Upper lobe of left lung (tissue), 6 donors: ENCODE measurements around the gene PRRC2B. TPM values are rescaled to one million over a fixed set of nuclear protein-coding genes. Genes with fewer than 3 reads are reported as not detected.
"Not testable (repeated sequence)": the region's sequence is repeated elsewhere in the genome, so short reads cannot be mapped to it uniquely, and the experiment has no call there.

Source experiments
- ATAC-seq, 2 donors: fragments of 200-7000 bp; cut with Tn5 transposase; one replicate each; pipeline ENCODE4 v1.9.1; 2022; ENCODE audit warnings: mild to moderate bottlenecking in 2 of 2, moderate library complexity in 2 of 2; ENCODE audit not compliant: low FRiP score in 2 of 2
- DNase-seq, 2 donors: peaks; one replicate each; pipeline ENCODE4 v3.0.0-alpha.2; 2019 to 2020
- H3K27ac ChIP-seq, 4 donors: fragments of 200-600 bp; sonication (generic); one replicate each; pipeline ENCODE4 v1.5.1; 2016 to 2019
- H3K27me3 ChIP-seq, 4 donors: fragments of 200-600 bp; sonication (generic); one replicate each; pipeline ENCODE4 v1.5.1; 2017 to 2019
- H3K36me3 ChIP-seq, 4 donors: fragments of 200-600 bp; sonication (generic); one replicate each; pipeline ENCODE4 v1.5.1; 2016 to 2019
- H3K4me1 ChIP-seq, 4 donors: fragments of 200-600 bp; sonication (generic); one replicate each; pipeline ENCODE4 v1.5.1; 2018 to 2019
- H3K4me3 ChIP-seq, 4 donors: fragments of 200-600 bp; sonication (generic); one replicate each; pipeline ENCODE4 v1.5.1; 2017 to 2019; ENCODE audit warnings: mild to moderate bottlenecking in 2 of 4, moderate library complexity in 1 of 4
- H3K9me3 ChIP-seq, 4 donors: fragments of 200-600 bp; sonication (generic); one replicate each; pipeline ENCODE4 v1.5.1; 2018 to 2019
- EP300 ChIP-seq, 4 donors: sonication (generic); formaldehyde crosslinking; IDR thresholded peaks; one replicate each; pipeline ENCODE4 v1.5.1; 2017; ENCODE audit warnings: antibody characterized with exemption in 4 of 4, control low read depth in 2 of 4
- POLR2A ChIP-seq, 4 donors: fragments of 450-650 bp; IDR thresholded peaks; one replicate each; pipeline ENCODE4 v1.5.1; 2016 to 2017; ENCODE audit warnings: antibody characterized with exemption in 4 of 4, mild to moderate bottlenecking in 2 of 4
- POLR2AphosphoS5 ChIP-seq, 2 donors: sonication (generic); formaldehyde crosslinking; IDR thresholded peaks; one replicate each; pipeline ENCODE4 v1.5.1; 2017; ENCODE audit warnings: antibody characterized with exemption in 2 of 2
- WGBS, 2 donors: methylation state at CpG; one replicate each; pipeline ENCODE4 v1.1.5; 2017 to 2018; 5-methylcytosine and 5-hydroxymethylcytosine counted together
- small RNA-seq, 4 donors: library from RNA; depleted of rRNA; stranded (forward); fragments of <200 nt; gene quantifications; one replicate each; pipeline ENCODE3, GENCODE V24; 2016
- total RNA-seq, 6 donors: library from RNA; depleted of rRNA in 4 of 6; stranded (reverse); fragments of >200 nt in 4 of 6; gene quantifications; one replicate each; pipeline versions ENCODE4 v1.1.0 to v1.2.1, GENCODE V29; 2016 to 2021
- TF ChIP-seq, protein P1 (sequence below), 6 experiments: fragments of 450-650 bp in 4 of 6; fragments of 200-600 bp in 2 of 6; sonication (generic) in 2 of 6; IDR thresholded peaks; one replicate each; pipeline ENCODE4 v1.5.1; 2016 to 2019; ENCODE audit warnings: antibody characterized with exemption in 6 of 6
- donor health status: DM: no; HTN: no; CAD: no; lungs with moderate emphysema.
- donor health status: DM: no; HTN: yes; CAD: no; lungs with severe emphysema.

PRRC2B gene
- total RNA-seq, 6 donors from 2014 or later: 114 to 348 (median 186) TPM

DNA sequence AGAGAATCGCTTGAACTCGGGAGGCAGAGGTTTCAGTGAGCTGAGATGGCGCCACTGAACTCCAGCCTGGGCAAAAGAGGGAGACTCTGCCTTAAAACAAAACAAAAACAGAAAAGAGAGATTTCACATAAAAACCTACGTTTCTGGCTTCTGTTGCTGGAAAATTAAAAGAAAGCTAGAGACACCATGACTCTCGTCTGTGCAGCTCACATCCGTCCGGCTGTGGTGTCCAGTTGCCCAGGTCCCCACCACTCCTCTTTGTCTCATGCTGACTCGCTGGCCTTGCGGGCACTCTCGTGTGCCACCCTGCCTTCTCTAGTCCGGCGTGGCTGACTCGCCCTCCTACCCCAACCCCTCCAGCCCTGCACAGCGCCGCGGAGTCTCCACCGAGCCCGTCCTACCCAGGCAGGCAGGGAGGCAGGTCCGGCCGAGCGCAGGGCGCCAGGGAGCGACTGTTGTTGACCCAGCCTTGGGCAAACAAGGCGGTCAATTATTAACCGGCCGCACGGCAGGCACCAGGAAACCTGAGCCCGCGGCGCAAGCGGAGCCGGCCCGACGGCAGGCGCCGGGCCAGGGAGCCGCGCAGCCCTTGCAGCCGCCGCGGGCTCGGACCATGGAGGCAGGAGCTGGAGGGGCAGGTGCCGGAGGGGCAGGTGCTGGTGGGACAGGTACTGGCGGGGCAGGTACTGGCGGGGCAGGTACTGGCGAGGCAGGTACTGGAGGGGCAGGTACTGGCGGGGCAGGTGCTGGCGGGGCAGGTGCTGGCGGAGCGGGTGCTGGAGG lies 151.3 kb downstream of the PRRC2B start, which contains the start of gene PRRT1B:
Gene PRRT1B (plus strand): TSS at position 521 of the 783 bp plus-strand sequence. CDS start 93 bp downstream, at position 614.
- H3K27ac ChIP-seq: peak within 1 kb of the TSS; percentile 9 to 73 (median 54)
- DNase-seq: peak; percentile 90 to 91
- TF ChIP-seq, protein P1, sequence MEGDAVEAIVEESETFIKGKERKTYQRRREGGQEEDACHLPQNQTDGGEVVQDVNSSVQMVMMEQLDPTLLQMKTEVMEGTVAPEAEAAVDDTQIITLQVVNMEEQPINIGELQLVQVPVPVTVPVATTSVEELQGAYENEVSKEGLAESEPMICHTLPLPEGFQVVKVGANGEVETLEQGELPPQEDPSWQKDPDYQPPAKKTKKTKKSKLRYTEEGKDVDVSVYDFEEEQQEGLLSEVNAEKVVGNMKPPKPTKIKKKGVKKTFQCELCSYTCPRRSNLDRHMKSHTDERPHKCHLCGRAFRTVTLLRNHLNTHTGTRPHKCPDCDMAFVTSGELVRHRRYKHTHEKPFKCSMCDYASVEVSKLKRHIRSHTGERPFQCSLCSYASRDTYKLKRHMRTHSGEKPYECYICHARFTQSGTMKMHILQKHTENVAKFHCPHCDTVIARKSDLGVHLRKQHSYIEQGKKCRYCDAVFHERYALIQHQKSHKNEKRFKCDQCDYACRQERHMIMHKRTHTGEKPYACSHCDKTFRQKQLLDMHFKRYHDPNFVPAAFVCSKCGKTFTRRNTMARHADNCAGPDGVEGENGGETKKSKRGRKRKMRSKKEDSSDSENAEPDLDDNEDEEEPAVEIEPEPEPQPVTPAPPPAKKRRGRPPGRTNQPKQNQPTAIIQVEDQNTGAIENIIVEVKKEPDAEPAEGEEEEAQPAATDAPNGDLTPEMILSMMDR (IDR thresholded peaks at IDR 0.05): no peak
- peak in 1 of 4 donors; percentile 65 for TF ChIP-seq POLR2A (IDR thresholded peaks at IDR 0.05)
- H3K4me3 ChIP-seq: peak within 1 kb of the TSS in 3 of 4 donors; percentile 43 to 52 (median 51)
- H3K4me1 ChIP-seq: peaks cover 11 to 19% (median 13%) of the 10 kb centered on the region in 4 donors
- peaks cover 9 to 19% (median 15%) of the 10 kb centered on the region in 4 donors for H3K9me3 ChIP-seq
- WGBS, 2 donors: 25 to 51% methylated on average over 17 to 34 of the region's 50 CpGs
- peaks cover 0 to 21% (median 17%) of the 10 kb centered on the region in 4 donors for H3K27me3 ChIP-seq
- H3K36me3 ChIP-seq: no peaks in the 10 kb centered on the region
- ATAC-seq: peak; percentile 74 to 94

DNA sequence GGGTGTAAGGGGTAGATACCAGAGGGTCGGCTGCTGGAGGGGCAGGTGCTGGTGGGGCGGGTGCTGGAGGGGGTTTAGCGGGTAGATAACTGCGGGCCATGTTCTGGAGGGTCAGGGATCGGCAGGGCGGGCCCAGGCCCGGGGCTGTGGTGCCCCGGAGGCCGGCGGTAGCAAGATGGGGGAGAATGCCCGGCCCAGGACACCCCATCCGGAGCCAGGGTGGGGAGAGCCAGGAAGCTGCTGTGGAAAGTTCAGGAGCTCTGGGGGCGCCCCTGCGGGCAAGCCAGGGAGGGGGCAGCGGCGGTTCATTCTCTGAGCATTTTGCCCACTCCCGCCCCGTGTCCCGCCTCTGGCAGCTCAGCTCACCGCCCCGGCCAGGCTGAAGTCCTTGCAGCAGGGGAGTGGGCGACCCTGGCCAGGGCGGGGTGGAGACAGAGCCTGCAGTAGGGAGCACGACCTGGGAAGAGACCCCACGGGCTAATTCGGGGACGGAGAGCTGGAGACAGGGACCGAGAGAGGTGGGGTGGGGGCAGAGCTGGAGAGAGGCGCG lies 152.0 kb downstream of the PRRC2B start:
- TF ChIP-seq EP300 (IDR thresholded peaks at IDR 0.05): no peak
- TF ChIP-seq POLR2A (IDR thresholded peaks at IDR 0.05): no peak
- TF ChIP-seq POLR2AphosphoS5 (IDR thresholded peaks at IDR 0.05): no peak
- TF ChIP-seq, protein P1 (IDR thresholded peaks at IDR 0.05): no peak
- Histone ChIP-seq H3K27me3 (peaks cover 0 to 21% (median 17%) of the 10 kb centered on the region in 4 donors), H3K9me3 (peaks cover 9 to 19% (median 15%) of the 10 kb centered on the region in 4 donors), H3K36me3 (no peaks in the 10 kb centered on the region), H3K4me3 (peak overlapping the region in 3 of 4 donors; percentile 43 to 52 (median 51)), H3K27ac (peak overlapping the region; percentile 9 to 73 (median 35)), H3K4me1 (peaks cover 11 to 19% (median 13%) of the 10 kb centered on the region in 4 donors)
- 6 to 8% methylated on average over 26 to 30 of the region's 30 CpGs for WGBS, 2 donors
- ATAC-seq (peak; percentile 52 to 72), DNase-seq (peak in 1 of 2 donors; percentile 77)

DNA sequence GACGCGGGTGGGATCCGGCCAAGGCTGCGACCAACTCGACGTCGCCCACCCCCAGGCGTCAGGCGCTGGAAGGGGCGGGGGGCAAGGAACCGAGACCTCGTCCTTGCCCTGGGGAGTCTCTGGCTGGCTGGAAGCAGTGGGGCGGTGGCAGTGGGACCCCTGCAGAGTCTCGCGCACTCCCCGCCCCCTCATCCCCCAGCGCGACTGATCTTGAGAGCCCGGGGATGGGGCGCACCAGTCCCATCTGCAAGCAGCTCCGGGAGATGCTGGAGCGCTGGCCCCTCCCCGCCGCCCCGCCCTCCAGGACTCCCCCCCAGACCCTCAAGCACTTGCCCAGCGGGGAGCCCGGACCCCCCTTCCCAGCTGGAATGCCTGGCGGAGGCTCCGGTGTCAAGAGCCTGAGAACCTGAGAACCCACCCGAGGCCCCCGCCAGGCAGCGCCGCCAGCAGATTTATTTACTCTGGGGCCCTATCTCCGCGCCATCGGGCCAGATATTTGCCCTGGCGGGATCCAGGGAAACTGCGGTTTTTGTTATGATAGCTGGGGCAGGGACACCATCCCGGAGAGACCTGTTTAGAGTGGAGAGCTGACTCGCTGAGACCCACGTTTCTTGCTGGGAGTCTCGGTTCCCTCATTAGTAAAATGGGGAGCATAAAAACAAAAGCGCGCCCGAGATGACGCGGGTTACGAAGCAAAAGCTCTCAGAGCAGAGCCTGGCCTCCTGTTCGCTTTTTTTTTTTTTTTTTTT lies 152.6 kb downstream of the PRRC2B start:
- peak overlapping the region in 1 of 4 donors; percentile 19 for H3K27ac ChIP-seq

DNA sequence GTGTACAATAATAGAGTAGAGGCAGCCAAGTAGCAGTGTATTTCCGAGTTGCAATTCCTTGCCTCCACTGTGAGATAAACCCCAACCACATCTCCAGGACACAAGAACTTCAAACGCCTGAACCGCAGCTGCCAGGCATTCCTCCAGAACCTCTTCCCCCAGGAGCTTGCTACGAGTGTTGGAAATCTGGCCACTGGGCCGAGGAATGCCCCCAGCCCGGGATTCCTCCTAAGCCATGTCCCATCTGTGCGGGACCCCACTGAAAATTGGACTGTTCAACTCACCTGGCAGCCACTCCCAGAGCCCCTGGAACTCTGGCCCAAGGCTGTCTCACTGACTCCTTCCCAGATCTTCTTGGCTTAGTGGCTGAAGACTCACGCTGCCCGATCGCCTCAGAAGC lies 155.3 kb downstream of the PRRC2B start:
- H3K36me3 ChIP-seq, H3K27ac ChIP-seq, ATAC-seq, DNase-seq, H3K9me3 ChIP-seq, H3K4me3 ChIP-seq: not testable (repeated sequence)
- H3K4me1 ChIP-seq: peaks cover 11 to 19% (median 13%) of the 10 kb centered on the region in 4 donors
- WGBS, 2 donors: 90 to 95% methylated on average over 10 of the region's 10 CpGs
- H3K27me3 ChIP-seq: peaks cover 0 to 22% (median 18%) of the 10 kb centered on the region in 4 donors

More for the DNA sequence above, 152.6 kb downstream of the PRRC2B start:
- peak in 1 of 2 donors; percentile 77 for DNase-seq
- WGBS, 2 donors: 3 to 5% methylated on average over 16 to 31 of the region's 49 CpGs
- ATAC-seq: peak; percentile 43 to 44
- H3K36me3 ChIP-seq: no peaks in the 10 kb centered on the region
- TF ChIP-seq POLR2A (IDR thresholded peaks at IDR 0.05): no peak
- TF ChIP-seq EP300 (IDR thresholded peaks at IDR 0.05): no peak
- TF ChIP-seq, protein P1 (IDR thresholded peaks at IDR 0.05): peak in 1 of 6 experiments; percentile 21
- no peak for TF ChIP-seq POLR2AphosphoS5 (IDR thresholded peaks at IDR 0.05)
- peak overlapping the region in 3 of 4 donors; percentile 43 to 52 (median 51) for H3K4me3 ChIP-seq
- H3K27me3 ChIP-seq: peaks cover 0 to 21% (median 17%) of the 10 kb centered on the region in 4 donors
- peaks cover 11 to 19% (median 13%) of the 10 kb centered on the region in 4 donors for H3K4me1 ChIP-seq
- H3K9me3 ChIP-seq: peaks cover 9 to 19% (median 15%) of the 10 kb centered on the region in 4 donors

Small RNA genes lying within 50 kb of the gene (small RNA-seq; reads per million reads assigned to genes)
- gene SNORD62A (0 reads per million in 4 donors), gene SNORD62B (0 to 0.49 (median 0.39) reads per million in 4 donors)

Other genes with a start within 250 kb of the PRRC2B start
- 10 to 100 TPM in 2 of 6 donors, 1 to 10 TPM in 4; 4.5 to 19.1 (median 9.3) TPM for gene FAM78A, start 117.6 kb upstream of the PRRC2B start, total RNA-seq
- 1 to 10 TPM in 4 of 6 donors, under 1 TPM in 2; 0.76 to 3.2 (median 1.6) TPM for gene PLPP7, start 104.4 kb upstream of the PRRC2B start, total RNA-seq
- gene POMT1, start 108.8 kb downstream of the PRRC2B start, total RNA-seq: 10 to 100 TPM; 24.7 to 55.5 (median 27.2) TPM
- gene UCK1, start 137.2 kb downstream of the PRRC2B start, total RNA-seq: 10 to 100 TPM; 27.8 to 36.7 (median 29.4) TPM
- gene PRRT1B, start 151.4 kb downstream of the PRRC2B start, total RNA-seq: 10 to 100 TPM in 2 of 6 donors, 1 to 10 TPM in 4; 1.8 to 10.5 (median 8.0) TPM